NOMO-1 treated with DMSO at 0.1 percent for 48 hours (cell line): Measurements from ENCODE around the gene METTL1.
"Not testable (repeated sequence)": the region's sequence is repeated elsewhere in the genome, so short reads cannot be mapped to it uniquely, and the experiment has no call there.

Experiments
- DNase-seq: peaks from one replicate; lab custom pipeline; 2025; ENCODE audit not compliant: unreplicated experiment; lab: John Stamatoyannopoulos, UW

Gene METTL1

DNA sequence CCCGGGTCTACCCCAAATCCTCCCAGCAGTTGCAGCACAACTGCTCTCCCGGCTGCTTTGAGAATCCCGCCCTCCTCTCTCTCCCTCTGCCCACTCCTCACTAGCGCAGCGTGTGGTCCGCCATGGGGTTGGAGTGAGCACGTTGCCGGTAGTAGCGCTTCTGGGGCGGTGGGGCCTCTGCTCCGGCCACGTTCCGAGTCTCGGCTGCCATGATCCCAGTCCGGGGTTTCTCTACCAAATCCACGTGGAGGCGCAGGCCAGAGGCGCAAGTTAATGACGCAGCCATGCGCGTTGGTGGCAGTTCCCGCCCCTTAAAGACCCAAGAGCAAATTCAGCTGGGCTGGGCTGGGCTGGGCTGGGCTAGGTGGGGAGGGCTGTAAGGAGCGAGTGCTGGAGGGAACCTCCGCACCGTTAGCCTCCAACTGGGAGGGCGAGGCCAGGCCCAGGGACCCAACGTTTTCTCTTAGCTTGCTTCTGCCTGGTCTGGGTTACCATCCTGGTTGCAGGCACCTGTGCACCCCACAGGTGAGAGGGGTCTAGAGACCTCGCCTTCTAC, at the start of gene METTL1:
TSS of gene METTL1 (minus strand) at position 233 of the 556 bp plus-strand sequence. CDS start at position 211, 22 bp downstream.
- peak; percentile 91 for DNase-seq

DNA sequence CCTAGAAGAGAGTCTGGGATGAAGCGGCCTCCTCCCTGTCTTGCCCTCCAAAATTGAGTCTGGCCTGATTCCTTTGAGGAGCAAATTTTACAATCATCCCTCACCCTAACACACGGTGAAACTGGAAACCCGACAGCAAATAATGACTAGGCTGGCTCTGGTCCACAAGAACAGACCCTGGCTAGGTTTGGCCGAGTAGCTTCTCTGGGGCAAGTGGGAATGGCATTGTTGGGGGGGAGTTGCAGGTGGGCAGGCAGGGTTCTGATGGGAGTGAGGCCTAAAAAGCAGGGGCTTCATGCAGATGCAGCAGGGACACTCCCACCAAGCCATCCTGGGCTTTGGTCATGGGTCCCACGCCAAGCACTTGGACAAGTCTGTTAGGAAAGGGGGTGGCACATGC, 49.1 kb upstream of the METTL1 start:
- DNase-seq, result not testable (repeated sequence)

DNA sequence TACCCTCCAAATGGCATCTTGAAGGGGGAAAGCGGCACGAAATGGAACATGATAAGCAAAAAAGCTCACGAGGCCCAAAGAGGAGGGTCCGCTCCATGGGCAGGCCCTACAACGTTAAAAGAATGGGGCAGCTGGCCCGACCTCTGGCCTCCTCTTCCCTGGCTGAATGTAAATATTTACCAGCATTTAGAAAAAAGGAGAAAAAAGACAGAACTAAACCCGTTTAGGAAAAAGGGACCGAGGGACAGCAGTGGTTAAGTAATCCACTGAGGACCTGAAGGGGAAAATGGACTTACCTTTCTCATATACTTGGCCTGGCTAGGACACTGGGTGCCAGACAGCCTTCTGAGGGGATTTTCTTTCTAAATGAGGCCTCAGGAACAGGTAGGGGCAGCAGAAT, 48.2 kb upstream of the METTL1 start:
- DNase-seq, result not testable (repeated sequence)

DNA sequence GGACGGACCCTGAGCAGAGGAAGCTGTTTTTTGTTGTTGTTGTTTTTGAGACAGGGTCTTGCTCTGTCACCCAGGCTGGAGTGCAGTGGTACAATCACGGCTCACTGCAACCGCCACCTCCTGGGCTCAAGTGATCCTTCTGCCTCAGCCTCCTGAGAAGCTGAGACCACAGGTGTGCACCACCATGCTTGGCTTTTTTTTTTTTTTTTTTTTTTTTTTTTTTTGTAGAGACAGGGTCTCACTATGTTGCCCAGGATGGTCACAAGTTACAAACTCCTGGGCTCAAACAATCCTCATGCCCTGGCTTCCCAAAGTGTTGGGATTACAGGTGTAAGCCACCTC, 46.1 kb upstream of the METTL1 start:
- DNase-seq, result not testable (repeated sequence)

DNA sequence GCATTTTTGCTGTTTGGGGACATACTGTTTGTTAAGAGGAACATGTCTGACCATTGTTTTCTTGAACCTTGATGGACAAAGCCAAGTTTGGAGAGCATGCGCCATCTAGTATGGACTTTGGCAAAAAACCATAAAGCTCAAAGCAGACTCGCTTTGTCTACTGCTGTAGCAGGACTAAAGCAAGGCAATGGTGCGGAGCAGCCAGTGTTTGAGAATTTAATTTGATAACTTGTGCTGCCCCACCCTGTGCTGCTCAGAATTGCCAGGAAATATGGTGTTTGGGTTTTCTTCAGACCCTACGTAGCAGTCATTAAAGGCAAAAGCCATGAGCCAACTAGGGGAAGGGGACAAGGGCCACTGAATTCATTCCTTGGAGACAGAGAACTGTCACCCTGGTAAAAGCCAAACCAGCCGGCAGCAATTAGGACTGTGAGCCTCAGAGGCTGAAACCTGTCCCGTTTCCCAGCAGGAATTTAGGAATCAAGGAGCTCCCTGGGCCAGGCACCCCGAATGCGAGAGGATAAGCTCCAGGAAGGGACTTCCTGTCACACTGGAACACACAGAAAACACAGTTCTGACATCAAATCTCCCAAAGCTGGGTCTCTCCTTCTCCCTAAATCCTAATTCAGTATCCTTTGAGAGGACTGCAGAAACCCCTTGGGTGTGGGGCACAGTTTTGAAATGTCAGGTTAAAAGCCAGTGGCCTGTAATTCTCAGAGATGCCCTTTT, 45.5 kb upstream of the METTL1 start:
- DNase-seq, result no peak

DNA sequence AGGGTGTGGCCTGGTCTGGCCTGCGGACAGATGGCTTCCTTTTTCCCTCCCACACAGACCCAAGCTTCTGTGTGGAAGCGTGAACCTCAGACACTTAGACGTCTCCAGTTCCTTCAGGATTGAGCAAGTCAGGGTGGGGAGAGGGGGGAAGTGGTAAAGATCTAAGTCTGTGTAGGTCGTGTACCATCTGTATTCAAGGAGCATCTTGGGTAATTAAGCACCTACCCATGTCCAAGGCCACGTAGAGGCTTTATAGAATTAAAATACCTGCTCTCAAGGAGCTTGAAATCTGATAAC, 44.9 kb upstream of the METTL1 start:
- DNase-seq, result peak; percentile 69

DNA sequence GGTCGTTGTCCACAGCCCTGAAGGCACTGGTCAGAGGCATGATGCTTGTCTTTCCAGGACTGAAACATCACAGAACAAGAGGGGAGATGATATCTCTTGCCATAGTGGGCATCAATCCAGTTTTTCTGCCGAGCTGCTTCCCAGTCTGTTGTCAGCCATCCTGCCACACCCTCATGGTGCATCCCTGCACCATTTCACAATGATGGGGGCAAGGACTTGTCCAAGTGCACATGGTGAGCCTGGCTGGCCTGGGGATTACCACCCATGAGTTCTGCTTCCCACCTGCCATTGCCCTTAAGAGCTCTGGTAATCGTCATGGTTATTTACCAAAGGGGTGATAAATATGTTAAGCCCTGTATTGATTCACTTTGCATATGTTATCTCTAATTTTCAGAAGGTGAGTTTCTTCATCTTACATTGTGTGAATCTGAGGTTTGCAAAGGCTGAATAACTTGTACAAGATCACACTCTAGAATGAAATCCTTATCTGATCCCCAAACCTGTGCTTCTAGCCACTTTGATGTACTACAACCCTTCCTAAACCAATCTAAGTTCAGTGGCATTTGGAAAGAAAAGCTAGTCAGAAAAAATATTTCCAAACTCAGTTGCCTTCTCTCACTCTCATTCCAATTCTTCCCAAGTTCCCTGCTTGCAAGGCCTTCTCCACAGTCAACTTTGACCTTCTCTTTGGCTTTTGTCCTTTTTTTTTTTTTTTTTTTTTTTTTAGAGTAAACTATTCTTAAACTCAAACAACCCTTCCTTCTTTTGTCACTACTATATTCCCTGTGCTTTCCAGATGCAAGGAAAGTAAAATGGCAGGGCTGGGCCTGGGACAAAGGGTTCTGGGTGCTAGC, 44.3 kb upstream of the METTL1 start:
- no peak for DNase-seq

DNA sequence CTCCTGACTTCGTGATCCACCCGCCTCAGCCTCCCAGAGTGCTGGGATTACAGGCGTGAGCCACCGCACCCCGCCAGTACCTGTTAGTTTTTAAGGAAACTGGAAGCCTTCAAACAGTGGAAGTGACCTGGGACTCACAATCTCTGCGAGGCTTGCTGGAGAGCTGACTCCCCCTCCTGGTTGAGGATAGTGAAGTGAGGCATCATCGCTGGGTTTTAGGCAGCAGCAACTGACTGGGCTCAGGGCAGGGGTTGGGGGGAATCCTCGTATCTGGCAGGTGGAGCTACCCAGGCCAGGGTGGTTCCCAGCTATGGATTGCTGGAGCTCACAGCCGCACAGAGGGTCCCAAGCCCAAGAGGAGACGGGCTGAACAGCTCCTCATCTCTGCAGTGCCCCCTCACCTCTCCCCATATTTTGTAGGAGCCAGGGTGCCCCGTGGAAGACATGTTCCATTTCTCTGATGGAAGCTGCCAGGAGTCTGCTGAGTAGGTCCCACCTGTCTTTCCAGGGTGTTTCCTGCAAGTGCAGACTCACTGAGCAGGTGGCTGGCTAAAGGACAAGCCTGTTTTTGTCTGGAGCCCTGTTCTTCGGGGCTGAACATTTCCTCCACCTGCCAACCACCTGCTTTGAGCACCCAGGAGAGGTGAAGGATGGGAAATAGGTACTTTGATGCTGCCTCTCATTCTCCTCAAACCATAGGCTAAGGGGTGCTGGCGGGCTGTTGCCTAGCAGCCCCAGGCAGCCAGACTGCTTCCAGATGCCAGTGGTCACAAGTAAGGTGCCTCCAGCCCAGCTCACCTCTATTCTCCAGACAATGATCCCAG, 43.5 kb upstream of the METTL1 start:
- no peak for DNase-seq

DNA sequence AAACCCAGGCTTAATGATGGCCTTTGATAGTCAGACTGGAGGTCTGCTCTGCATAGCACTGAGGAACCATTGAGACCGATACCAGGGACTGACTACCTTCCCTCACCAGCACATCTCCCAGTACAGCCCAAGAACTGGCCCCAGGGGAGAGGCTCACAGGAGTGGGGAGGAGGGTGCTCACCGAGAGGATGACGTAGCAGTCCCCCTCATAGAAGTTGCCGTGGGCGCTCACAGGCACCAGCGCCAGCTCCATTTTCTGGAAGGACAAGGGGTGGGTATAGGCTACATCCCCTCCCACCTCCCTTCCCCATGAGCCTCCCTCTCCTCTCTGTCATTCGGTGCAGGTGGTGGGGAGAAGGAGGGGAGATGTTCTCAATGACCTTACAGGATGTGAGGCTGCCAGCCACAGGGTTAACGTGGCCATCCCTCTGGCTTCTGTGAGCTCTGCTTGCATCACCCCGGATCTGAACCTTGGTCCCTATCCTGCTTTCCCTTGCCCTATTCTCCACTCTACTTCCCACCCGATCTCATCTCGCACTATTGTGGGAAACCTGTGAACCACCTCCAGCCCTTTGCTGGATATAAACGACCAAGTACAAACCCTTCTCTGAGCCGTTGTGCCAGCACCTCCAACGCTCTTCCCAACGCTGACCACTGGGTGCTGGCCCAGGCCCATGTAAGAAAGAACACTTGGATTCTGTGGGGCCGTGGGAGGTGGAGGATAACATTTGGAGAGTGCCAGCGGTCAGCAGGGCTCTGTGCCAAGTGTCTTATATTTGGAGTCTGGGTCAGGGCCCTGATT, 42.3 kb upstream of the METTL1 start:
- DNase-seq, result no peak

DNA sequence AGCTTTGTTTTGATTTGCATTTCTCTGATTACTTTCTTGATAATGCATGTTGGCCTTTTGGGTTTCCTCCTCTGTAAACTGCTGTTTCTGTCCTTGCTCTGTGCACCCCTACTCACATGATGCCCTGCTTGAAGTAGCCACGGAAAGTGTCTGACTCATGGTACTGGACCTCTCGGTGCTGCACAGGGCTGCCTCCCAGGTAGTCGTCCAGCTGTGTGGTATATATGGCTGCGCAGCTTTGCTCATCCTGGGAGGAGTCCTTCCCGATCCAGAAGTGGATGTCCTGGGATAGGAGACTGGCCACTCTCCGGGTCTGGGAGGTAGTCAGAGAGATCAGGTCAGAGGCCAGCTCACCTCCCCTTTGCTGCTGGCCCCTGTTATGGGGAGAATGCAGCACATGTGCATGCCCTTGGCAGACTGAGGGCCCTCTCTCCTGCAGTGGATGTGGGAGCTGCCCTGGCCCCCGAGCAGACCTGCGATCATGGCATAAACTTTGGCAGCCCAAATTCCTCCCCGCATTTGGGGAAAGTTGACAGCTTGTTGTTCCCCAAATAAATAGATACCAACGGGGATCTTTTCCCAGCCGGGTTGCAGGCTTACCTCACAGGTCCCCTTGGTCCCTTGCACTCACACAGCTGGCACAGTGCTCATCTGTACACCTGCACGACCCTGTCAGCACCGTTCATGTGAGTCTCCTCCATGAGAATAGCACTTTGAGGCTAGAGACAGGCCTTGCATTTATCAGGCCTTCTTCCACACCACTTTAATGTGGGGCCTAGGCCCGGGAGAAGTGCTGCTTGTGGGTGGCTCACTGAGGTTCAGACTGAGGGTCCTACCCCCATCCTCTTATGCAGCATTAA, 41.4 kb upstream of the METTL1 start:
- DNase-seq, result no peak

DNA sequence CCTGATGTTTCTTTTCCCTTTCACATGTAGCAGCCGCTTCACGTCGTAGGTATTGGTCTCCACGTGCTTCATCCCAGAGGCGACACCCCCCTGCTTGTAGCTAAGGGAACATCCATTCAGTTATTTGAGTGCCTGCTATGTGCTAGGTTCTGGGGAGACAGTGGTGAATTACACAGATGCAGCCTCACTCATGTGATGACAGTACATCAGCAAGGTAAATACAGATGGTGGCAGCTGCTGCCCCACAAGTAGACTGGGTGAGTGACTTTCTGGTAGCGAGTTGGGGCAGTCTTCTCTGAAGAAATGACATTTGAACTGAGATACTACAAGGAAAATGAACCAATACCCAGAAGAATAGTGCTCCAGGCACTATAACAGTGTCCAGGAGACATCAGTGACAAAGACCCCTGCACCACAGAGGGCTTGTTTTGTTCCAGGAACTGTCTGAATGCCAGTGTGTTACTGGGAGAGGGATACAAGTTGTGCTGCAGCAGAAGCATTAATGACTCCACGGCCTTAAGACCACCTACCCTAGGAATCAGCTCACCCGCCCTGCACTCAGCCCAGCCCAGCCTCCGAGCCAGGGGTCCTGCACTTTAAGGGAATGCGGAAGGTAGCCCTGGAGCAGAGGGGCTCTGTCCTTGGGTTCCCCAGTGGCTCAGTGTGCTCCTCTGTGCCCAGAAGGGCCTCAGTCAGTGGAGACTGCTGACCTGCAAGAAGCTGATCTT, 39.3 kb upstream of the METTL1 start:
- no peak for DNase-seq

DNA sequence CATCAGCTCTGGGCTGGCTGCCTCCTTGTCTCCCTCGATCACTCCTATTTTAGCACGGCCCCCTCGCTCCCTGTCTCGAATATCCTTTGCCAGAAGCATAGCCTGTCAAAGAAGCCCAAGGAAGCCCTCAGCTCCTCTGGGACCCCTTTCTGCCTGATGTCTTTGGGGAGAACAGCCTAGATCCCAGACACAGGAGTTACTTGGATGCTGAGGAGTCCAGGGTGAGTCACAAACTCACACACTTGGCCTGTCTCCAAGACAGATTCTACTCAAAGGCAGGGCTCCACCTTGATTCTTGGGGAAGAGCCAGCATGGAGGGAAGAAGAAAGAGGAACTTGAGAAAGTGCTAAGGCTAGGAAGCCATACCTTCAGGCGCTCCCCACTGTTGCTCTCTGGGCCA, 38.5 kb upstream of the METTL1 start:
- no peak for DNase-seq

DNA sequence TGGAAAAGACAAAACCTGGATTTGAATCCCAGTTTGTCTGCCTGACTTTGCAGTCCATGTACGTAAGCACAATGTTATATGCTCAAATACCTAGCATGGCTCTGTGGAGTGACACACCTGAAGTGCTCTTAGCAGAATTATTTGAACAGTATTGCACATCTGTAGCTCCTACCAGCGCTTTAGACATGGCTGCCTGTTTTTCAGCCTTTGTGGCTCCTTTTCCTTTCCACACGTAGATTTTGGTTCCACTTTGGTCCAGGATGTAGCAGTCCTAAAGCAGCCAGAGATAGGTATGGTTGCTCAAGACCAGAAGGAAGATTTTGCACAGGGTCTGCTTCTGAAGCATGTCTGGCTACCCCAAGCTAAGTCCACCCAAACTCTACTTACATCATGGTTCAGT, 37.5 kb upstream of the METTL1 start:
- DNase-seq, result no peak

DNA sequence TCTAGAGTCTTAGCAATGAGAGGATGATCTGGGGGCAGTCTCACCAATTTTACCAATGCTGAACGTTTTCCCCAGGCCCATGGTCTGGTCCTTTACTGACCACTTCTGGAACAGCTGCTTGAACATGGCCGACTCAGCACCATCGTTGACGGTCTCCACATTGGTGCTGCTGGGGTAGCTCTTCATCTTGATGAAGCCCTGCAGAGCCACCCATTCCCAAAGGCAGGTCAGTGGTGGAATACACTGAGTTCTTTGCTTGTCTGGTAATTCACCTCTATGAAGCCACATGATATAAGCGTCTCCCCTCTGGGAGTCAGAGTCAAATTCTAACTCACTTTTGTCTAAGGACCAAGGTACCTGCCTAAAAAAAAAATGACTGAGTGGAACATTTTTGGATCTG, 36.4 kb upstream of the METTL1 start:
- DNase-seq, result no peak

DNA sequence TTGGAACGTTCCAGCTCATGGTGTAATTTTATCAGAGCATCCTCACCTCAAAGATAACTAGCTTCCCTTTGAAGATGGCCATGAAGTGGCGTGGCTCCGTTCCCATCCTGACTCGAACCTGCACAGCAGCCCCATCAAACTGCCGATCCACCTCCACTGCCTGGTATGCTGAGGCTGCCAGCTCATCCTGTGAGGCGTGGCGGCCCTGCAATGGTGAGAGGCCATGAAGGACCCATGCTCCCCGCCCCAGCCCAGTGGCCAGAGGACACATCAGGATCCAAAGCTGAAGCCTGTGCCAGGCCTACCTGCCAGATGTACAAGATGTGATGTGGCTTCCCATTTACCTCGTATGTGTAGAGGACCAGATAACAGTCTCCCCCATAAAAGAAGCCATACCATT, 35.4 kb upstream of the METTL1 start:
- DNase-seq, result no peak

DNA sequence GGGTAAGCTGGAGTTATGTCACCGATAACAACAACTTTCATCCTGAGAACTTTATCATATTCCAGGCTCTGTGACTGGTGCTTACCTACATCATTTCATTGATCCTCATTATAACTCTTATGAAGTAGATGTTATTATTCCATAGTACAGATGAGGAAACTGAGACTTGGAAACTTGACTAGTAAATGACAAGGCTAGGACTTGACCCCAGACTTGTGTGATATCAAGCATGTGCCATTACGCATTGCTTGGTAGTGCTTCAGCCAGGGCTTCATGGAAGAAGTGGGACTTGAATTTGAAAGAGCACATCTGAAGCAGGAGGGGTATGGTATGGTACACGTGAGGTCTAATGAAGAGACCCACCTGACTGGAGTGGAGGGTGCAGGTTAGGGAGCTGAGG, 34.8 kb upstream of the METTL1 start:
- DNase-seq, result no peak

DNA sequence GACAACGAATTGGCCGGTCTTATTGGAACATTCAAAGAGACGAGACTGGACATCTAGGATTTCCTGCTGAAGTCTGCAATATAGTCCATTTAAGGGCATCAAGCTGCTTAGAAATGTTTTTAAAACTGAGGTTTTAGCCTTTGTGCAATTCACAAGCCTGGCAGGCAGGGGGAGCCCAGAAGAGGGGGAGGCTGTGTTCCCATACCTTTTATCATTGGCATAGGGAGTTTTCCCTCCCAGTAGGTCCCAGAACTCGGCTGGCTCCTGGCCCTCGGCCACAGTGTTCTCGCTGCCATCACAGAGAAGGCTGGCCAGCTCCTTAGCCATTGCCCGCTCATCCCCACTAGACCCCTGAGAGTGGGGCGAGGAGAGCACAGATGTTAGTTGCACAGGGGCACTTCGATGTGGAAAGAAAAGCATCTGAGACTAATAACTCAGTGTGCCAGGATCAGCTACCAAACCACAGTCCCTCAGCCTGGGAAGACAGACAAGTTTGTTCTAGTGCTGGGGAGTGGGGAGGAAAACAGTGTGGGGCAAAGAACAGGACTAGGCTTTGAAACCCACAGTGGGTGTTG, 31.5 kb upstream of the METTL1 start:
- no peak for DNase-seq

DNA sequence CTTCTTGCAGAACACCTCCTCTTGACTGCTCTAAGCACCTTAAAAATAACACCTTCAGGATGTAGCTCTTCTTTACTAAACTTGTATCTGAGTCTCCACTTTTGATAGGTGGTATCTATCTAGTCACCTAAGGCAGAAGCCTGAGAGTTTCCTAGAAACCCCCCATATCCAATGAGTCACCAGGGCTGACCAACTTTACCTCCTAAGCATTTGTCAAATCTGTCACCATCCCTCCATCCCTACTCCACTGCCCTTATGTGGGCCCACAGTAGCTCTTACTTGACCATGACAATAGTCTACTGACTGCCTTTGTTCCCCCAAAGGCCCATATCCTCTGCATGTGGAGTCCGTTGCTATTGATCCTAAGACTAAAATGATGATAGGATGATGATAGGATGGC, 30.7 kb upstream of the METTL1 start:
- DNase-seq, result no peak

DNA sequence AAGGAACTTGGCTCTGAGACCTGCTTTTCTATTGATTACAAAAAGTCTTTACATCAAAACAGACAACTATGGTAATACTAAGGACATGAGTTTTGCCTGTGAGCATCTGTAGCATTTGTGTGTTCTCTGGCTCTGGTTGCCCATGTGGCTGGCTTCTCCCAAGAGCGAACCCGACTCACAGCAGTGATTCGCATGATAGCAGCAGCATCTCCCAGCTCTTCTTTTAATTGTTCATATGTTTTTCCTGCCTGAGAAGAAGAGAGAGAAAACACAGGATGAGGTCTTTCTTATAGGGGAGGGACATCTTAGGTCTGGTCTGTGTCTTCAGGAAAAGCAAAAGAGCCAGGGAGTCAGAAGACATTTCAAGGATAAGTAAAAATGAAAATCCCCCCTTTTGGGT, 29.1 kb upstream of the METTL1 start:
- no peak for DNase-seq
